Activated naive CD4-positive, alpha-beta T cell treated with anti-CD3 and anti-CD28 coated beads, Interleukin-2, amount 50 U/mL, for 16 hours (primary cell): ENCODE results near the gene LENG8.
"Not testable (repeated sequence)": the region's sequence is repeated elsewhere in the genome, so short reads cannot be mapped to it uniquely, and the experiment has no call there.

Experiments
- DNase-seq: peaks from one replicate; pipeline ENCODE4 v3.0.0-alpha.2; 2020

Gene LENG8

GRCh38 chr19:54462047-54462654 lies 13.2 kb downstream of the LENG8 start:
- DNase-seq, result no peak

GRCh38 chr19:54462655-54463530 lies 13.9 kb downstream of the LENG8 start:
- peak; percentile 67 for DNase-seq

- DNase-seq, result peak; percentile 95
These were observed 14.6 kb downstream of the LENG8 start, which contains the start of gene LENG9 for GRCh38 chr19:54463531-54464043. TSS of gene LENG9 (minus strand) at chr19:54463778. CDS start at chr19:54463526, 252 bp downstream.

GRCh38 chr19:54464044-54464629 lies 15.1 kb downstream of the LENG8 start:
- DNase-seq, result peak; percentile 84

GRCh38 chr19:54464630-54465425 lies 15.8 kb downstream of the LENG8 start:
- DNase-seq, result peak; percentile 78

GRCh38 chr19:54465426-54466109 lies 16.6 kb downstream of the LENG8 start:
- no peak for DNase-seq

- not testable (repeated sequence) for DNase-seq
These were observed 17.1 kb downstream of the LENG8 start for GRCh38 chr19:54466110-54466480.

- DNase-seq, result no peak
These were observed 20.5 kb downstream of the LENG8 start for GRCh38 chr19:54469496-54469934.

GRCh38 chr19:54470276-54470887 lies 21.4 kb downstream of the LENG8 start:
- DNase-seq, result no peak

- no peak for DNase-seq
These were observed 22.2 kb downstream of the LENG8 start for GRCh38 chr19:54470991-54471782.

GRCh38 chr19:54473071-54473891 lies 24.3 kb downstream of the LENG8 start, which contains the start of gene CDC42EP5:
TSS of gene CDC42EP5 (minus strand) at chr19:54473296. CDS start at chr19:54465547, 7,749 bp downstream.
- no peak for DNase-seq

- no peak for DNase-seq
These were observed 24.9 kb downstream of the LENG8 start for GRCh38 chr19:54473892-54474372.

GRCh38 chr19:54475706-54476105 lies 26.7 kb downstream of the LENG8 start:
- no peak for DNase-seq

- DNase-seq, result no peak
These were observed 28.7 kb downstream of the LENG8 start for GRCh38 chr19:54477650-54478049.

- no peak for DNase-seq
These were observed 29.8 kb downstream of the LENG8 start for GRCh38 chr19:54478677-54479266.

- no peak for DNase-seq
These were observed 31.1 kb downstream of the LENG8 start for GRCh38 chr19:54480051-54480450.

- peak; percentile 36 for DNase-seq
These were observed 32.4 kb downstream of the LENG8 start for GRCh38 chr19:54481326-54481930.

- no peak for DNase-seq
These were observed 33.9 kb downstream of the LENG8 start for GRCh38 chr19:54482889-54483288.

- no peak for DNase-seq
These were observed 35.5 kb downstream of the LENG8 start for GRCh38 chr19:54484451-54484850.
